Measurements from ENCODE around the gene CNTNAP2. TPM values are rescaled to one million over a fixed set of nuclear protein-coding genes. Genes with fewer than 3 reads are reported as not detected.

CNTNAP2 gene
- total RNA-seq, 1 experiment from 2014 or later: 64.5 TPM

- Histone ChIP-seq H3K23me2 (ENCODE audit: insufficient read length, low read depth, low read length, poor library complexity, severe bottlenecking) (no peaks in the 10 kb centered on the region), H3K56ac (ENCODE audit: insufficient read length, low read depth, low read length) (no peak overlapping the region), H3K79me2 (ENCODE audit: insufficient read depth, low read length) (no peaks in the 10 kb centered on the region), H3K9me3 (ENCODE audit: control insufficient read depth, low read depth, low read length) (no peaks in the 10 kb centered on the region), H3K23ac (ENCODE audit: insufficient read length, low read depth, low read length) (no peak overlapping the region), H4K20me1 (ENCODE audit: control insufficient read depth, insufficient read depth, insufficient read length) (no peaks in the 10 kb centered on the region), H2BK12ac (ENCODE audit: insufficient read length, low read depth, low read length) (no peak overlapping the region), H3K9ac (ENCODE audit: extremely low read depth, insufficient read length, low read length) (no peak overlapping the region), H2BK20ac (ENCODE audit: low read depth, low read length, poor library complexity, severe bottlenecking) (no peak overlapping the region), H2AFZ (ENCODE audit: low read length) (no peak overlapping the region), H2BK120ac (ENCODE audit: low read depth, low read length, poor library complexity, severe bottlenecking) (no peak overlapping the region), H3K14ac (ENCODE audit: insufficient read depth, low read length) (no peak overlapping the region), H3K27me3 (ENCODE audit: insufficient read depth, low read length) (no peaks in the 10 kb centered on the region), H4K91ac (ENCODE audit: insufficient read length, low read depth, low read length) (no peak overlapping the region), H2AK5ac (ENCODE audit: insufficient read length, low read length) (no peak overlapping the region), H3K4me2 (ENCODE audit: insufficient read depth, insufficient read length, low read length) (no peak overlapping the region), H3K4me1 (ENCODE audit: insufficient read depth, low read length) (no peaks in the 10 kb centered on the region; the same call in 1 of the 2 replicates), H4K5ac (ENCODE audit: insufficient read length, low read depth, low read length) (no peak overlapping the region), H4K8ac (replicated peaks; ENCODE audit: insufficient read length, low read depth, low read length) (no peak overlapping the region), H3K4ac (ENCODE audit: low read depth, low read length) (no peak overlapping the region), H3K79me1 (ENCODE audit: insufficient read depth, low read depth, low read length, poor library complexity, severe bottlenecking) (no peaks in the 10 kb centered on the region), H2BK15ac (ENCODE audit: low read depth, low read length) (no peak overlapping the region), H3T11ph (ENCODE audit: low read length) (no peak overlapping the region), H2BK5ac (ENCODE audit: insufficient read length, low read length) (no peak overlapping the region), H3K18ac (ENCODE audit: insufficient read length, low read depth, low read length) (no peak overlapping the region), H3K27ac (ENCODE audit: insufficient read length, low read depth, low read length) (no peak overlapping the region)
- peaks cover 4 to 10% of the 10 kb centered on the region in 2 experiments; a peak in 4 of 5 replicates for H3K9me3 Mint-ChIP-seq
- no peak overlapping the region for H3K4me3 Mint-ChIP-seq
- no peak overlapping the region for H3K27ac Mint-ChIP-seq
- no peaks in the 10 kb centered on the region for H3K27me3 Mint-ChIP-seq (ENCODE audit: low read depth)
- no peak for TF ChIP-seq CTCF (conservative IDR thresholded peaks at IDR 0.05)
- H3K36me3 Mint-ChIP-seq (ENCODE audit: insufficient read depth in 1 of 3, low read depth in 3 of 3): peaks cover 0 to 10% (median 3%) of the 10 kb centered on the region in 3 experiments; a peak in 4 of 7 replicates
- peaks cover 7 to 16% of the 10 kb centered on the region in 2 experiments for H3K4me1 Mint-ChIP-seq
- no CpG with 5 or more reads among the region's 2 CpGs for WGBS (ENCODE audit: extremely low coverage, insufficient read length, low lambda C conversion rate)
- no peak for DNase-seq
These were observed 1476.9 kb downstream of the CNTNAP2 start for GRCh38 chr7:147593271-147594057.
